Measurements from ENCODE around the gene PARD3B. TPM values are rescaled to one million over a fixed set of nuclear protein-coding genes. Genes with fewer than 3 reads are reported as not detected.

PARD3B gene
- total RNA-seq, 1 experiment from 2014 or later: 7.6 TPM

DNA sequence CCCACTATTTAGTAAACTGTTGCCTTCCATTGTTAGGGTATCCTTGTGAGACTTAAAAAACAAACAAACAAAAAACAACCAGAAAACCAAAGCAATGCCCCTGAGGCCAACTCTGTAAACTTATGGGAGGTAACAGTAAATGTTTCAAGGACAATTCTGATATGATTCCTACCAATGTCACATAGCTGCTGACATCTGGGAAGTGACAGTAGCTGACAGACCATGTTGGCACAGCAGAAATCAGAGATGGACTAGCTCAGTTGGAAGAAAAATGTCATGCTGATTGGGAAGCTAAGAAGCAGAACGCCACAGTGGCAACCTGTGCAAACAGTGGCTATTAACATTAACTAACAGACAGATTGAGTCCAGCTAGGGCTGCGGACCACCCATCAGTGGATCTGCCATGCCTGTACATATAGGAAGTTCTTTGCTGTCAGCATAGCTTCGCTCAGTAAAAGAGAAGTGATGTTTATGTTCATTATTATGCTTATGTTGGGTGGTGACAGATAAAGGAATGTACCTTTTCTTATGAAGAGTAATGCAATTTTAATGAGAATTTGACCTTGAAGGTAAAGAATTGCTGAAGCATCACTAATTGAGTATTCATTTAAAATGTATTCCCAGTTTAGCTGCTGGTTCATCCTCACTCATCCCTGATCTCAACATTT lies 180.6 kb downstream of the PARD3B start:
- Histone ChIP-seq H3K27ac (ENCODE audit: low read depth, low read length, poor library complexity, severe bottlenecking) (no peak overlapping the region), H3K27me3 (replicated peaks; ENCODE audit: insufficient read depth, low read depth, low read length, poor library complexity) (no peaks in the 10 kb centered on the region), H3K4me3 (ENCODE audit: low read depth, low read length, poor library complexity, severe bottlenecking) (no peak overlapping the region), H3K9me3 (ENCODE audit: low read depth, low read length, poor library complexity, severe bottlenecking) (no peaks in the 10 kb centered on the region), H3K4me1 (ENCODE audit: insufficient read depth, low read length, poor library complexity, severe bottlenecking) (no peaks in the 10 kb centered on the region), H3K36me3 (ENCODE audit: insufficient read depth, low read length, poor library complexity, severe bottlenecking) (no peaks in the 10 kb centered on the region)
- ChIA-PET CTCF (no interaction called here), POLR2A (ENCODE audit: low non-redundant PET) (no interaction called here)
- intact Hi-C loops (cut with micrococcal nuclease; ENCODE audit: unreplicated experiment): no loop called here
- TF ChIP-seq EZH2 (IDR thresholded peaks at IDR 0.05; ENCODE audit: borderline replicate concordance, low read depth, low read length, poor library complexity, severe bottlenecking) (no peak), CTCF (conservative IDR thresholded peaks at IDR 0.05; ENCODE audit: low read depth, low read length) (no peak)
- BruUV-seq (replicated peaks): no TSS peak
- DNase-seq (ENCODE audit: low spot score): no peak

GRCh38 chr2:204726831-204727230 lies 181.6 kb downstream of the PARD3B start:
- BruUV-seq (replicated peaks): no TSS peak
- Histone ChIP-seq H3K27me3 (replicated peaks; ENCODE audit: insufficient read depth, low read depth, low read length, poor library complexity) (no peaks in the 10 kb centered on the region), H3K9me3 (ENCODE audit: low read depth, low read length, poor library complexity, severe bottlenecking) (no peaks in the 10 kb centered on the region), H3K36me3 (ENCODE audit: insufficient read depth, low read length, poor library complexity, severe bottlenecking) (no peaks in the 10 kb centered on the region), H3K27ac (ENCODE audit: low read depth, low read length, poor library complexity, severe bottlenecking) (no peak overlapping the region), H3K4me3 (ENCODE audit: low read depth, low read length, poor library complexity, severe bottlenecking) (no peak overlapping the region), H3K4me1 (ENCODE audit: insufficient read depth, low read length, poor library complexity, severe bottlenecking) (no peaks in the 10 kb centered on the region)
- ChIA-PET CTCF (no interaction called here), POLR2A (ENCODE audit: low non-redundant PET) (no interaction called here)
- intact Hi-C loops (cut with micrococcal nuclease; ENCODE audit: unreplicated experiment): no loop called here
- TF ChIP-seq CTCF (conservative IDR thresholded peaks at IDR 0.05; ENCODE audit: low read depth, low read length) (no peak), EZH2 (IDR thresholded peaks at IDR 0.05; ENCODE audit: borderline replicate concordance, low read depth, low read length, poor library complexity, severe bottlenecking) (no peak)
- no peak for DNase-seq (ENCODE audit: low spot score)

- intact Hi-C loops (cut with micrococcal nuclease; ENCODE audit: unreplicated experiment): no loop called here
- Histone ChIP-seq H3K4me1 (ENCODE audit: insufficient read depth, low read length, poor library complexity, severe bottlenecking) (no peaks in the 10 kb centered on the region), H3K27ac (ENCODE audit: low read depth, low read length, poor library complexity, severe bottlenecking) (no peak overlapping the region), H3K27me3 (replicated peaks; ENCODE audit: insufficient read depth, low read depth, low read length, poor library complexity) (no peaks in the 10 kb centered on the region), H3K4me3 (ENCODE audit: low read depth, low read length, poor library complexity, severe bottlenecking) (no peak overlapping the region), H3K9me3 (ENCODE audit: low read depth, low read length, poor library complexity, severe bottlenecking) (no peaks in the 10 kb centered on the region), H3K36me3 (ENCODE audit: insufficient read depth, low read length, poor library complexity, severe bottlenecking) (no peaks in the 10 kb centered on the region)
- CTCF ChIA-PET: no interaction called here
- TF ChIP-seq CTCF (conservative IDR thresholded peaks at IDR 0.05; ENCODE audit: low read depth, low read length): no peak
- no peak for TF ChIP-seq EZH2 (IDR thresholded peaks at IDR 0.05; ENCODE audit: borderline replicate concordance, low read depth, low read length, poor library complexity, severe bottlenecking)
- BruUV-seq (replicated peaks): no TSS peak
- POLR2A ChIA-PET (ENCODE audit: low non-redundant PET): no interaction called here
- no peak for DNase-seq (ENCODE audit: low spot score)
These were observed 182.1 kb downstream of the PARD3B start for GRCh38 chr2:204727368-204727767.

Data from A673 (cell line).